PC-9 (cell line): ENCODE measurements around the gene RAB29.

Experiments
- CTCF ChIP-seq: fragments of 200-600 bp; sonication (generic); conservative IDR thresholded peaks from 2 replicates; pipeline ENCODE4 v1.6.1; 2017; ENCODE audit warnings: mixed run types, antibody characterized with exemption, mild to moderate bottlenecking, moderate library complexity
- EZH2 ChIP-seq: fragments of 200-600 bp; sonication (generic); IDR thresholded peaks from 2 replicates; pipeline ENCODE4 v1.8.0; 2017; ENCODE audit warnings: antibody characterized with exemption, low read depth

- TF ChIP-seq CTCF (no peak), EZH2 (no peak)
Measured at GRCh38 chr1:205812271-205812877, 37.1 kb upstream of the RAB29 start.
